BE2C (cell line): ENCODE measurements around the gene EPB41L3.

ENCODE experiments used
- DNase-seq: peaks from one replicate; pipeline ENCODE4 v3.0.0-alpha.2; 2020
- H3K27me3 ChIP-seq: fragments of 250-450 bp; sonication (Bioruptor Pico); 2 replicates; pipeline ENCODE4 v1.5.1; 2020; ENCODE audit warnings: mild to moderate bottlenecking
- H3K36me3 ChIP-seq: fragments of 250-450 bp; sonication (Bioruptor Pico); 2 replicates; pipeline ENCODE4 v1.5.1; 2020; ENCODE audit warnings: mild to moderate bottlenecking
- H3K4me1 ChIP-seq: fragments of 250-450 bp; sonication (Bioruptor Pico); 2 replicates; pipeline ENCODE4 v1.5.1; 2020
- H3K4me3 ChIP-seq: 2 replicates; pipeline ENCODE4 v1.5.1; 2011; ENCODE audit warnings: low read depth, low read length
- H3K9me3 ChIP-seq: fragments of 250-450 bp; sonication (Bioruptor Pico); 2 replicates; pipeline ENCODE4 v1.5.1; 2020
- CTCF ChIP-seq: IDR thresholded peaks from 2 replicates; pipeline ENCODE4 v1.5.1; 2012; ENCODE audit warnings: mild to moderate bottlenecking, low read depth, low read length

Gene EPB41L3

GRCh38 chr18:5484526-5484925, 59.3 kb downstream of the EPB41L3 start:
- no peak for DNase-seq
- no peaks in the 10 kb centered on the region for H3K27me3 ChIP-seq
- no peak overlapping the region for H3K4me3 ChIP-seq
- TF ChIP-seq CTCF = no peak
- H3K9me3 ChIP-seq = no peaks in the 10 kb centered on the region
- H3K4me1 ChIP-seq = no peaks in the 10 kb centered on the region
- no peaks in the 10 kb centered on the region for H3K36me3 ChIP-seq

DNA sequence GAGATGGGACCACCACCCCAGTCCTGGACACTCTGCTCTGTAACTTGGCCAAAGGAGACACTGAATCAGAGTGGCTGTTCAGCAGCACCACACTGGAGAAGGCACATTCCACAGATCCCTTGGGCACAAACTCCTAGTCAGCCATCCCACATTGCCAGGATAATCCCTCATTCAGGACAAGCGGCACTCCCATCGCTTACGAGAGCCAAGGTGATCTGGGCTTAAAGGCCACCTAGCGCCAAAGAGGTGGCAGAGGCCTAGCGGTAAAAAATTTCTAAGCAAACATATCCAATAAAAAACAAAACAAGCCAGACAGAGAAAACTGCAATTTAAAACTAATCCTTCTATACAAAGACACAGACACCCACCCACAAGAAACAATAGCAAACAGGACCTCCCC, 62.2 kb downstream of the EPB41L3 start:
- DNase-seq = no peak
- H3K4me3 ChIP-seq = no peak overlapping the region
- no peak for TF ChIP-seq CTCF
- H3K4me1 ChIP-seq = no peaks in the 10 kb centered on the region
- no peaks in the 10 kb centered on the region for H3K27me3 ChIP-seq
- H3K9me3 ChIP-seq = no peaks in the 10 kb centered on the region
- no peaks in the 10 kb centered on the region for H3K36me3 ChIP-seq

GRCh38 chr18:5478261-5478660, 65.5 kb downstream of the EPB41L3 start:
- TF ChIP-seq CTCF = no peak
- Histone ChIP-seq H3K27me3 (no peaks in the 10 kb centered on the region), H3K4me1 (no peaks in the 10 kb centered on the region), H3K9me3 (no peaks in the 10 kb centered on the region), H3K4me3 (no peak overlapping the region), H3K36me3 (no peaks in the 10 kb centered on the region)
- no peak for DNase-seq

- H3K9me3 ChIP-seq = no peaks in the 10 kb centered on the region
- TF ChIP-seq CTCF = no peak
- no peaks in the 10 kb centered on the region for H3K27me3 ChIP-seq
- H3K4me3 ChIP-seq = no peak overlapping the region
- H3K36me3 ChIP-seq = no peaks in the 10 kb centered on the region
- no peak for DNase-seq
- no peaks in the 10 kb centered on the region for H3K4me1 ChIP-seq
Observed at GRCh38 chr18:5476961-5477800, 66.6 kb downstream of the EPB41L3 start.

DNA sequence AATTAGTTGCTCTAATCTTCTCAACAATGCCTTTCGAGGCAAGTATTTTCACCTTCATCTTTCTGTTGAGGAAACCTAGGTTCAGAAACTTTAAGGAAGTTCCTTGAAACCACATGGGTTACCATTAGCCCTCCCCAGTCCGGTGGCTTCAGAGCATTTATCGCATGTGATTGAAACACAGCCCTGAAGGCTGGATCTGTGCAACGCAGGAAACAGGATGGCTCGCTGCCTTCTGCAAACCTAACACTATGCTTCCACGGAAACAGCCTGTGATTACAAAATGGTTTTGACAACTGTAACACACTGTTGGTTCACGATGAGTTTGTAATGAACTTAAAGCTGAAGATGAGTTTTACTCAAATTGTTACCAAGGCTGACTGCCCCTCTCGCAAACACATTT, 68.5 kb downstream of the EPB41L3 start:
- no peak for DNase-seq
- TF ChIP-seq CTCF = no peak
- no peaks in the 10 kb centered on the region for H3K9me3 ChIP-seq
- no peak overlapping the region for H3K4me3 ChIP-seq
- no peaks in the 10 kb centered on the region for H3K27me3 ChIP-seq
- H3K36me3 ChIP-seq = no peaks in the 10 kb centered on the region
- no peaks in the 10 kb centered on the region for H3K4me1 ChIP-seq

- Histone ChIP-seq H3K9me3 (no peaks in the 10 kb centered on the region), H3K36me3 (no peaks in the 10 kb centered on the region), H3K4me1 (no peaks in the 10 kb centered on the region), H3K27me3 (no peaks in the 10 kb centered on the region), H3K4me3 (no peak overlapping the region)
- no peak for DNase-seq
- TF ChIP-seq CTCF = no peak
Observed at GRCh38 chr18:5469340-5469739, 74.5 kb downstream of the EPB41L3 start.
